Activated naive CD8-positive, alpha-beta T cell (primary cell): Measurements from ENCODE around the gene MAP3K7CL.

Experiments used
- H3K27ac Mint-ChIP-seq: one replicate; pipeline ENCODE4 v1.8.0; 2021; ENCODE audit warnings: mixed read lengths
- H3K27me3 Mint-ChIP-seq: one replicate; pipeline ENCODE4 v1.8.0; 2021; ENCODE audit warnings: mixed read lengths
- H3K36me3 Mint-ChIP-seq: one replicate; pipeline ENCODE4 v1.8.0; 2021; ENCODE audit warnings: mixed read lengths
- H3K4me1 Mint-ChIP-seq: one replicate; pipeline ENCODE4 v1.8.0; 2021; ENCODE audit warnings: low read depth, mixed read lengths
- H3K4me3 Mint-ChIP-seq: one replicate; pipeline ENCODE4 v1.8.0; 2021; ENCODE audit warnings: mild to moderate bottlenecking, mixed read lengths
- H3K9me3 Mint-ChIP-seq: one replicate; pipeline ENCODE4 v1.8.0; 2021; ENCODE audit warnings: low read depth, mixed read lengths

Gene MAP3K7CL

DNA sequence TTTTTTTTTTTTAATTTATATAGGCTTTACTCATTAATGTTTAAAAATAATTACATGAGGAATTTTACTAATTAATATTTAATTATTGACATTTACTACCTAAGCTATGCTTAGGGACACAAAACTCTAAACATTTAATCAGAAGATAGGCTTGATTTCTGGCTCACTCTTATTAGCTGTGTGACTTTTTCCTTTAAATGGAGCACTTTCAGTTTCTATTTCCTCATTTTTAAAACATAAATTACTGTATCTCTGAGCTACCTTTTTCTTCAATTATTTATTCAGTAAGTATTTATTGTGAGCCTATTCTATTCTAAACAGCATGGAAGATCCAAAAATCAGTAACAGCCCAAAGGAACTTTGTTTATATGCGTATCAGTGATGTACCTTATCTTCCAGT is 40.5 kb downstream of the MAP3K7CL start:
- no peaks in the 10 kb centered on the region for H3K27me3 Mint-ChIP-seq

DNA sequence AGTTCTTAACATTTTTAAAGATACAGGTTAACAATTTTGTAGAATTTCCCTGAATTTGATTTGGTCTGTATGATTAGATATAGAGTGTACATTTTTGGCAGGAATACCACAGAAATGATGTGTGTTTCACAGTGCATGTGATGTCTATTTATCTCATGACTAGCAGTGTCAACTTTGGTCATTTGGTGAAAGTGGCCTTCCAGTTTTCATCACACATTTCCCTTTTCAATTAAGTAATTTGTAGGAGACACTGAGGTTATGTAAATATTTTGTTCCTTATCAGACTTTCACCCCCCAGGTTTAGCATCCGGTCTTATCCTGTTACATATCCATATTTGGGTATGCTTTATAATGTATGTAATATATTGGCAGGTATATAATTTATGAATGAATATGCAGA is 41.8 kb downstream of the MAP3K7CL start:
- peaks cover 5% of the 10 kb centered on the region for H3K36me3 Mint-ChIP-seq
- H3K9me3 Mint-ChIP-seq = no peaks in the 10 kb centered on the region
- H3K4me3 Mint-ChIP-seq = no peak overlapping the region
- H3K27ac Mint-ChIP-seq = no peak overlapping the region
- H3K27me3 Mint-ChIP-seq = no peaks in the 10 kb centered on the region
- peaks cover 10% of the 10 kb centered on the region for H3K4me1 Mint-ChIP-seq

More for the DNA sequence above, 40.5 kb downstream of the MAP3K7CL start:
- Mint-ChIP-seq H3K36me3 (peaks cover 5% of the 10 kb centered on the region), H3K9me3 (no peaks in the 10 kb centered on the region), H3K4me3 (no peak overlapping the region), H3K27ac (no peak overlapping the region), H3K4me1 (peaks cover 10% of the 10 kb centered on the region)

- peaks cover 2% of the 10 kb centered on the region for H3K36me3 Mint-ChIP-seq
Measured at GRCh38 chr21:29174607-29175013, 44.2 kb downstream of the MAP3K7CL start.

DNA sequence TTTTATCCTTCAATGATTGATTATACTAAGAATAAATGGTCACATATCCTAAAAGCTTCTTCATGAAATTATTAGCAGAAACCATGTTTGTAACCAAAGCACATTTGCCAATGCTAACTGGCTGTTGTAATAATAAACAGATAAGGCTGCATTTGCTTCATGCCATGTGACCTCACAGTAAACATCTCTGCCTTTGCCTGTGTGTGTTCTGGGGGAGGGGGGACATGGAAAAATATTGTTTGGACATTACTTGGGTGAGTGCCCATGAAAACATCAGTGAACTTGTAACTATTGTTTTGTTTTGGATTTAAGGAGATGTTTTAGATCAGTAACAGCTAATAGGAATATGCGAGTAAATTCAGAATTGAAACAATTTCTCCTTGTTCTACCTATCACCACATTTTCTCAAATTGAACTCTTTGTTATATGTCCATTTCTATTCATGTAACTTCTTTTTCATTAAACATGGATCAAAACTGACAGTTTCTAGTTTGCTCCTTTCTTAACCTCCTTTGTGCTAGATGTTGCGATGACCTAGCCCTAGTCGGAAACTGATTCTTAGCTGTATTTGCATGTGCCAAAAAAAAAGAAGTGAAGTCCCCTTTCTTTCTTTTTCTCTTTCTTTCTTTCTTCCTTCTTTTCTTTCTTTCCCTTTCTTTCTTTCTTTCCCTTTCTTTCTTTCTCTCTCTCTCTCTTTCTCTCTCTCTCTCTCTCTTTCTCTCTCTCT is 45.1 kb downstream of the MAP3K7CL start:
- Mint-ChIP-seq H3K4me3 (no peak overlapping the region), H3K27ac (no peak overlapping the region), H3K9me3 (no peaks in the 10 kb centered on the region), H3K27me3 (no peaks in the 10 kb centered on the region), H3K4me1 (peaks cover 6% of the 10 kb centered on the region), H3K36me3 (peaks cover 5% of the 10 kb centered on the region)

More at GRCh38 chr21:29174607-29175013, 44.2 kb downstream of the MAP3K7CL start:
- no peak overlapping the region for H3K27ac Mint-ChIP-seq
- no peaks in the 10 kb centered on the region for H3K27me3 Mint-ChIP-seq
- no peaks in the 10 kb centered on the region for H3K9me3 Mint-ChIP-seq
- H3K4me1 Mint-ChIP-seq = peaks cover 10% of the 10 kb centered on the region
- H3K4me3 Mint-ChIP-seq = no peak overlapping the region

DNA sequence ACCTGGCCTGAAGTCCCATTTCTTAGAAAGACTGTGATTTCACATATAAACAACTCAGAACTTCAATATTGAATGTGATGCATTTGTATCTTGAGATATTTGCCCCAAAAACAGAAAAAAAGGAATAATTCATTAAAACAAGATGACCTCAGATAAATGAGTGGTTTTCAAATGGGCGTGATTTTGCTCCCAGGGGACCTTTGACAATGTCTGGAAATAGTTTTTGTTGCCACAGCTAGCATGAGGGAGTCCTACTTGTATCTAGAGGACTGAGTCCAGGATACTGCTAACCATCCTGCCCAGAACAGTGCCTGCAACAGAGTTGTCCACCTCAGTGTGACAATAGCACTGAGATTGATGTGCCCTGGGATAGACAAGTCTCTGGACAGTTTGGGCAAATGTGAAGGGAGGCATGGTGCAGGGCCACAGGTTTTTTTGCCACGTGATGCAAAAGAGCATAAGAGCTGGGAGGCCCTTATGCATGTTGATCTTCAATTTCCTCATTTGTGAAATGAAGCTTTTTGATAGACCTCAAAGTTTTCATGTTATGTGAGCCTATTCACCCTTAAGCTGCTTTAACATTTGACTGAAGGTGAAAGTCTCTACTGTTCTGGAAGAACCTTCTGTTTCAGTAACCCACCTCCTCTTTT is 46.2 kb downstream of the MAP3K7CL start:
- Mint-ChIP-seq H3K36me3 (peaks cover 5% of the 10 kb centered on the region), H3K4me1 (peaks cover 2% of the 10 kb centered on the region), H3K27me3 (no peaks in the 10 kb centered on the region), H3K9me3 (no peaks in the 10 kb centered on the region), H3K27ac (no peak overlapping the region), H3K4me3 (no peak overlapping the region)

DNA sequence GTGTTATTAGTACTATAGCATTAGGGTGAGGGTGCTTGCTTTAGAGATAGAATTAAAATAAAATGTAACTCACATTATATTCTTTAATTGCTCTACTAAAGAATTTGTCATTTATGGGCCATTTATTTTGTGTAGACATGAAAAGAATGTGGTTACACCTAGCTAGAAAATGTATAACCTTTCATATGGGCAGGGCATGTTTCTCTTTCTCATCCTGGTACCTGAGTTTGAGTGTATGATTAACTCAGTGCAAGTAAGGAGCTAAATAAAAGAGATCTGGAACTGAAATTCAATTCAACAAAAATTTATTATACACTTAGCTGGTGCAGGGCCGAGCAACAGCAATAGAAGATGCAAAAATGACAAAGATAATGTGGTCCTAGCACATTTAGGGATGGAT is 47.4 kb downstream of the MAP3K7CL start:
- Mint-ChIP-seq H3K4me3 (no peak overlapping the region), H3K4me1 (no peaks in the 10 kb centered on the region), H3K27ac (no peak overlapping the region), H3K27me3 (no peaks in the 10 kb centered on the region), H3K9me3 (no peaks in the 10 kb centered on the region), H3K36me3 (peaks cover 3% of the 10 kb centered on the region)

- Mint-ChIP-seq H3K4me1 (no peaks in the 10 kb centered on the region), H3K36me3 (peaks cover 3% of the 10 kb centered on the region), H3K9me3 (no peaks in the 10 kb centered on the region), H3K27ac (no peak overlapping the region), H3K27me3 (no peaks in the 10 kb centered on the region), H3K4me3 (no peak overlapping the region)
Measured at GRCh38 chr21:29178926-29179325, 48.5 kb downstream of the MAP3K7CL start.

DNA sequence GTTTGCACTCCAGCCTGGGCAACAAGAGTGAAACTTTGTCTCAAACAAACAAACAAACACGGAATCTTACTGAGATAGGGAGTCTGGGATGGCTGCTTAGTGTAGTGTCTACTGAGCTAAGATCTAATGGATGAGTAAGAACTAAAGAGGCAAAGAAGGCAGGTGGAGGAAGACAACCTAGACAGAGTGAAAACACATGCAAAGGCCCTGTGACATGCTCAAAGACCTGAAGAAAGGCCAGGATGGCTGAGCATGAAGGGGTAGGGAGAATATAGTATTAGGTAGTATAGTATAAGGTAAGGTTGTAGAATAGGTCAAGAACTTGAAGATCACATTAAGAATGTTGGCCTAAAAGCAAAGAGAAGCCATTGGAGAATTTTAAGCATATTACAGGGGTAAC is 49.1 kb downstream of the MAP3K7CL start:
- no peaks in the 10 kb centered on the region for H3K9me3 Mint-ChIP-seq
- peaks cover 3% of the 10 kb centered on the region for H3K36me3 Mint-ChIP-seq
- no peak overlapping the region for H3K4me3 Mint-ChIP-seq
- no peaks in the 10 kb centered on the region for H3K4me1 Mint-ChIP-seq
- no peaks in the 10 kb centered on the region for H3K27me3 Mint-ChIP-seq
- no peak overlapping the region for H3K27ac Mint-ChIP-seq

DNA sequence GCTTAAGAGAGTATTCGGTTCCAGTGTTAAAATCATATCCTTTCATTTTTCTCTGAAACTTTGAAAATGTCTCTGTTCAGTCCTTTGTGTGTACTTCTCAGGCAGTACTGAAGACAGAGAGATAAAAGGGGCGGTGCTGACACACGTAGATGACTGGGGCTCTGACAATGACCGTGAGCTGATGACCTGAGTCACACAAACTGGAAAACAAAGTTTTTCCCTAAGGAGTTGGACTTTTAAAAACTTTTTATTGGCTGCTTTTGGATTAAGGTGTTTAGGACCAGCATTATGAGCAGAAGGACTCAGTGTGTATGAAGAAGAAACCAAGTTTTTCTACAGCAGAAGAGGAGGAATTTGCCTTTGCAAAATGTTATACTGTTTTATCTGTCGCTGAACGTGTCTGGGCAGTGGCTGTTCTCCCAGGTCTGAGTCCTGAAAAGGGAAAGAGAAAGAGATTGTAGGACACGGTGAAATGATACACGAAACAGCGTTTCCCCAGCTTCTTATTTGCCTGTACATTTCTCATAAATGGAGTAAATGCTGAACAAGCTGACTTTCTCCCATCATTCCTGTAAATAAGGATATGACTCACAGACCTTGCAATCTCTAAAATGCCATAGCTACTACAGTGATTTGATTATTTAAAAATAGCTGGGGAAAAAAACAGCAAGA is 51.5 kb downstream of the MAP3K7CL start:
- H3K9me3 Mint-ChIP-seq = no peaks in the 10 kb centered on the region
- H3K4me3 Mint-ChIP-seq = no peak overlapping the region
- H3K4me1 Mint-ChIP-seq = no peaks in the 10 kb centered on the region
- no peaks in the 10 kb centered on the region for H3K27me3 Mint-ChIP-seq
- peaks cover 3% of the 10 kb centered on the region for H3K36me3 Mint-ChIP-seq
- no peak overlapping the region for H3K27ac Mint-ChIP-seq

- H3K27me3 Mint-ChIP-seq = no peaks in the 10 kb centered on the region
- no peaks in the 10 kb centered on the region for H3K4me1 Mint-ChIP-seq
- no peak overlapping the region for H3K27ac Mint-ChIP-seq
- no peak overlapping the region for H3K4me3 Mint-ChIP-seq
- peaks cover 3% of the 10 kb centered on the region for H3K36me3 Mint-ChIP-seq
- H3K9me3 Mint-ChIP-seq = no peaks in the 10 kb centered on the region
Measured at GRCh38 chr21:29182691-29183092, 52.2 kb downstream of the MAP3K7CL start.

GRCh38 chr21:29184037-29184436 is 53.6 kb downstream of the MAP3K7CL start:
- H3K4me1 Mint-ChIP-seq = no peaks in the 10 kb centered on the region
- H3K36me3 Mint-ChIP-seq = peaks cover 3% of the 10 kb centered on the region
- H3K27me3 Mint-ChIP-seq = no peaks in the 10 kb centered on the region
- no peaks in the 10 kb centered on the region for H3K9me3 Mint-ChIP-seq
- no peak overlapping the region for H3K27ac Mint-ChIP-seq
- no peak overlapping the region for H3K4me3 Mint-ChIP-seq

- peaks cover 2% of the 10 kb centered on the region for H3K36me3 Mint-ChIP-seq
- no peak overlapping the region for H3K27ac Mint-ChIP-seq
- H3K9me3 Mint-ChIP-seq = no peaks in the 10 kb centered on the region
- no peaks in the 10 kb centered on the region for H3K27me3 Mint-ChIP-seq
- H3K4me3 Mint-ChIP-seq = no peak overlapping the region
- H3K4me1 Mint-ChIP-seq = no peaks in the 10 kb centered on the region
Measured at GRCh38 chr21:29185172-29185571, 54.7 kb downstream of the MAP3K7CL start.

GRCh38 chr21:29185633-29186032 is 55.2 kb downstream of the MAP3K7CL start:
- H3K4me3 Mint-ChIP-seq = no peak overlapping the region
- H3K36me3 Mint-ChIP-seq = no peaks in the 10 kb centered on the region
- no peaks in the 10 kb centered on the region for H3K27me3 Mint-ChIP-seq
- no peak overlapping the region for H3K27ac Mint-ChIP-seq
- H3K4me1 Mint-ChIP-seq = no peaks in the 10 kb centered on the region
- no peaks in the 10 kb centered on the region for H3K9me3 Mint-ChIP-seq

DNA sequence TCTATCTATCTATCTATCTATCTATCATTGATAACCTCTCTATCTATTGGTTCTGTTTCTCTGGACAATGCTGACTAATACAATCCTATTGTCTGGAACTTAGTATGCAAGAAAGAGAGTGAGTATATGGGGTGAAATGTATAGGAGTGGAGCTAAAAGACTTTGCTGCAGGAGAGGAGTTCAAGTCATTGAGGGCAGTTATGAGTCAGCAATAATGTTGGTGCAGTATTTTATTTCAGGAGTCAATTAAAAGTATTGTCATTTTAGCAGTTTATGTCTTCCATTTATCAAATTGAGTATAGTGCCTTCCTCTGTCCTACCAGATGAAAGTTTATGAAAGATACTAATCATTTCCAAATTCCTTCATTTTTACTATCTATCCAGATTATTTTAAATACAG is 55.8 kb downstream of the MAP3K7CL start:
- no peaks in the 10 kb centered on the region for H3K27me3 Mint-ChIP-seq
- H3K36me3 Mint-ChIP-seq = no peaks in the 10 kb centered on the region
- no peaks in the 10 kb centered on the region for H3K4me1 Mint-ChIP-seq
- H3K27ac Mint-ChIP-seq = no peak overlapping the region
- no peaks in the 10 kb centered on the region for H3K9me3 Mint-ChIP-seq
- H3K4me3 Mint-ChIP-seq = no peak overlapping the region

- no peak overlapping the region for H3K4me3 Mint-ChIP-seq
- no peak overlapping the region for H3K27ac Mint-ChIP-seq
- H3K36me3 Mint-ChIP-seq = peaks cover 1% of the 10 kb centered on the region
- no peaks in the 10 kb centered on the region for H3K4me1 Mint-ChIP-seq
- H3K27me3 Mint-ChIP-seq = peaks cover under 1% of the 10 kb centered on the region
- H3K9me3 Mint-ChIP-seq = no peaks in the 10 kb centered on the region
Measured at GRCh38 chr21:29187944-29188343, 57.5 kb downstream of the MAP3K7CL start.
